Kidney epithelial cell (primary cell): ENCODE results near the gene ATXN7L1. TPM values are rescaled to one million over a fixed set of nuclear protein-coding genes. Genes with fewer than 3 reads are reported as not detected.

ENCODE experiments used
- DNase-seq: peaks from one replicate; pipeline ENCODE4 v3.0.0-alpha.2; 2010; ENCODE audit warnings: low read depth
- H3K27me3 ChIP-seq: 2 replicates; pipeline ENCODE4 v1.6.0; 2011; ENCODE audit warnings: low read length; ENCODE audit not compliant: control insufficient read depth, insufficient read depth
- H3K36me3 ChIP-seq: 2 replicates; pipeline ENCODE4 v1.5.1; 2011; ENCODE audit warnings: low read length; ENCODE audit not compliant: control insufficient read depth, insufficient read depth
- H3K4me3 ChIP-seq: 2 replicates; pipeline ENCODE4 v1.5.1; 2011; ENCODE audit warnings: low read depth, mild to moderate bottlenecking, control low read depth, low read length
- total RNA-seq: library from RNA; depleted of rRNA; stranded (reverse); fragments of >200 nt; gene quantifications from 2 replicates; pipeline ENCODE4 v1.2.3, GENCODE V29; 2015
- TF ChIP-seq, protein P1 (sequence below): IDR thresholded peaks from 2 replicates; pipeline ENCODE4 v1.5.1; 2011; ENCODE audit warnings: mild to moderate bottlenecking, moderate library complexity, low read length, control low read depth, inconsistent platforms; ENCODE audit not compliant: insufficient read depth, poor library complexity, severe bottlenecking

ATXN7L1 gene
- total RNA-seq, 1 donor from 2014 or later, result 2.4 TPM

GRCh38 chr7:105649727-105650381, 226.5 kb downstream of the ATXN7L1 start:
- no peaks in the 10 kb centered on the region for H3K27me3 ChIP-seq
- TF ChIP-seq, protein P1, sequence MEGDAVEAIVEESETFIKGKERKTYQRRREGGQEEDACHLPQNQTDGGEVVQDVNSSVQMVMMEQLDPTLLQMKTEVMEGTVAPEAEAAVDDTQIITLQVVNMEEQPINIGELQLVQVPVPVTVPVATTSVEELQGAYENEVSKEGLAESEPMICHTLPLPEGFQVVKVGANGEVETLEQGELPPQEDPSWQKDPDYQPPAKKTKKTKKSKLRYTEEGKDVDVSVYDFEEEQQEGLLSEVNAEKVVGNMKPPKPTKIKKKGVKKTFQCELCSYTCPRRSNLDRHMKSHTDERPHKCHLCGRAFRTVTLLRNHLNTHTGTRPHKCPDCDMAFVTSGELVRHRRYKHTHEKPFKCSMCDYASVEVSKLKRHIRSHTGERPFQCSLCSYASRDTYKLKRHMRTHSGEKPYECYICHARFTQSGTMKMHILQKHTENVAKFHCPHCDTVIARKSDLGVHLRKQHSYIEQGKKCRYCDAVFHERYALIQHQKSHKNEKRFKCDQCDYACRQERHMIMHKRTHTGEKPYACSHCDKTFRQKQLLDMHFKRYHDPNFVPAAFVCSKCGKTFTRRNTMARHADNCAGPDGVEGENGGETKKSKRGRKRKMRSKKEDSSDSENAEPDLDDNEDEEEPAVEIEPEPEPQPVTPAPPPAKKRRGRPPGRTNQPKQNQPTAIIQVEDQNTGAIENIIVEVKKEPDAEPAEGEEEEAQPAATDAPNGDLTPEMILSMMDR, result no peak
- no peak overlapping the region for H3K4me3 ChIP-seq
- no peaks in the 10 kb centered on the region for H3K36me3 ChIP-seq
- DNase-seq, result no peak

- H3K4me3 ChIP-seq, result no peak overlapping the region
- no peaks in the 10 kb centered on the region for H3K27me3 ChIP-seq
- DNase-seq, result no peak
- H3K36me3 ChIP-seq, result no peaks in the 10 kb centered on the region
- TF ChIP-seq, protein P1, result no peak
Measured at GRCh38 chr7:105648561-105649401, 227.6 kb downstream of the ATXN7L1 start.

DNA sequence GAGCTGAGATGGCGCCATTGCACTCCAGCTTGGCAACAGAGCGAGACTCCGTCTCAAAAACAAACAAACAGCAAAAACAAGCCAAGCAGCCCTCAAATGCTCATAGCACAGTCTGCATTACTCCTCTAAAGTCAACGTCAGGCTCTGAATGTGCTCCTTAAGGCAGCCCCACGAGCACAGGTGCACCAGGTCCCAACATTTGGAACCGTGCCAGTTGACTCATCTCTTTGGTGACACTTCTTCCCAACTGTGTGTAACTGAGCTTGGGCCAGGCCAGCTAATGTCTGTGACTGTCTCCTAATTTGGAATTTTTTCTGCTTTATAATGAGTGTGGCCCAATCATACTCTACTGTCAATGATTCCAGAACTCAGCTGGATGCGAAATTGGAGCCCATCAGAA, 228.8 kb downstream of the ATXN7L1 start:
- no peak for DNase-seq
- TF ChIP-seq, protein P1, result no peak
- Histone ChIP-seq H3K36me3 (no peaks in the 10 kb centered on the region), H3K27me3 (no peaks in the 10 kb centered on the region), H3K4me3 (no peak overlapping the region)

DNA sequence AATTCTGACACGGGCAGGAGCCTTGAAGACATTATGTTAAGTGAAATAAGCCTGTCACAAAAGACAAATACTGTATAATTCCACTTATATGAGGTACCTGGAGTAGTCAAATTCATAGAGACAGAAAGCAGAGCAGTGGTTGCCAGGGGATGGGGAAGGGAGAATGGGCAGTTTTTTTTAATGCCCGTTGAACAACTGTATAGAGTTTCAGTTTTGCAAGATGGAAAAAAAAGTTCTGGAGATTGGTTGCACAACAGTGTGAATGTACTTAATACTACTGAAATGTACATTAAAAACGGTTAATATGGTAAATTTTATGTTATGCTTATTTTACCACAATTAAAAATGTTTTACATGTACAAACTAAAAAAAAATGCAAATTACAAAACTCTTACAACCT, 231.5 kb downstream of the ATXN7L1 start:
- TF ChIP-seq, protein P1, result no peak
- no peak for DNase-seq
- Histone ChIP-seq H3K27me3 (no peaks in the 10 kb centered on the region), H3K4me3 (no peak overlapping the region), H3K36me3 (no peaks in the 10 kb centered on the region)

- DNase-seq, result no peak
- Histone ChIP-seq H3K27me3 (no peaks in the 10 kb centered on the region), H3K36me3 (no peaks in the 10 kb centered on the region), H3K4me3 (no peak overlapping the region)
- TF ChIP-seq, protein P1, result no peak
Measured at GRCh38 chr7:105643851-105644250, 232.5 kb downstream of the ATXN7L1 start.
